IMR-90 (cell line): ENCODE results near the gene PIK3CG. TPM values are rescaled to one million over a fixed set of nuclear protein-coding genes. Genes with fewer than 3 reads are reported as not detected.

ENCODE experiments used
- ATAC-seq: fragments of 200-7000 bp; cut with Tn5 transposase; 2 replicates; pipeline ENCODE4 v1.9.1; 2020; ENCODE audit warnings: low read depth, mild to moderate bottlenecking, moderate library complexity
- BruUV-seq: library from RNA; stranded (reverse); fragments of 400-500 nt; replicated peaks from 2 replicates; lab custom pipeline; 2021; lab: Mats Ljungman, UMichigan
- CTCF ChIA-PET: fragments of 300-600 bp; formaldehyde crosslinking; extraction: SDS; loops from one replicate; lab custom pipeline; 2021; ENCODE audit warnings: antibody characterized with exemption; lab: Yijun Ruan, JAX
- POLR2A ChIA-PET: fragments of 300-600 bp; sonication (Branson Sonifier 250); formaldehyde crosslinking; loops from one replicate; lab custom pipeline; 2022; ENCODE audit warnings: antibody characterized with exemption; ENCODE audit not compliant: unreplicated experiment; lab: Charles Lee
- DNase-seq: peaks from one replicate; pipeline ENCODE4 v3.0.0; 2013
- H2AFZ ChIP-seq: replicated peaks from 2 replicates; pipeline ENCODE3; 2013; ENCODE audit warnings: low read length, mild to moderate bottlenecking; ENCODE audit not compliant: poor library complexity
- H2AK5ac ChIP-seq: 2 replicates; pipeline ENCODE4 v1.6.1; 2013; ENCODE audit warnings: low read depth, low read length, inconsistent platforms
- H2AK9ac ChIP-seq: replicated peaks from 2 replicates; pipeline ENCODE3; 2013; ENCODE audit warnings: mild to moderate bottlenecking, low read depth, low read length, moderate library complexity; ENCODE audit not compliant: poor library complexity
- H2BK120ac ChIP-seq: 2 replicates; pipeline ENCODE4 v1.6.1; 2013; ENCODE audit warnings: low read depth, low read length, inconsistent platforms
- H2BK15ac ChIP-seq: 3 replicates; pipeline ENCODE4 v1.6.1; 2013; ENCODE audit warnings: low read depth, low read length, inconsistent platforms
- H2BK20ac ChIP-seq: 2 replicates; pipeline ENCODE4 v1.6.1; 2013; ENCODE audit warnings: low read depth, mild to moderate bottlenecking, inconsistent platforms, low read length, moderate library complexity
- H2BK5ac ChIP-seq: 2 replicates; pipeline ENCODE4 v1.6.1; 2013; ENCODE audit warnings: mild to moderate bottlenecking, low read depth, low read length, inconsistent platforms; ENCODE audit not compliant: poor library complexity, severe bottlenecking
- H3K14ac ChIP-seq: replicated peaks from 2 replicates; pipeline ENCODE4 v1.6.1; 2013; ENCODE audit warnings: low read depth, low read length, inconsistent platforms
- H3K18ac ChIP-seq: 2 replicates; pipeline ENCODE4 v1.6.1; 2013; ENCODE audit warnings: low read depth, low read length, control low read depth
- H3K23ac ChIP-seq: 2 replicates; pipeline ENCODE4 v1.6.1; 2013; ENCODE audit warnings: low read depth, low read length, inconsistent platforms
- H3K27ac ChIP-seq: 2 replicates; pipeline ENCODE4 v1.5.1; 2013; ENCODE audit warnings: mild to moderate bottlenecking, control low read depth, low read length; ENCODE audit not compliant: insufficient read depth
- H3K27me3 ChIP-seq: 2 replicates; pipeline ENCODE4 v1.6.1; 2013; ENCODE audit warnings: low read length; ENCODE audit not compliant: control insufficient read depth, insufficient read depth
- H3K36me3 ChIP-seq: 2 replicates; pipeline ENCODE4 v1.6.1; 2013; ENCODE audit warnings: low read length, mixed read lengths; ENCODE audit not compliant: control insufficient read depth, insufficient read depth
- H3K4ac ChIP-seq: 2 replicates; pipeline ENCODE4 v1.6.1; 2013; ENCODE audit warnings: low read depth, low read length, inconsistent platforms
- H3K4me1 ChIP-seq: 2 replicates; pipeline ENCODE4 v1.6.1; 2013; ENCODE audit warnings: low read length, mixed read lengths; ENCODE audit not compliant: control insufficient read depth, insufficient read depth
- H3K4me2 ChIP-seq: 2 replicates; pipeline ENCODE4 v1.6.1; 2013; ENCODE audit warnings: low read depth, mild to moderate bottlenecking, control low read depth, low read length, moderate library complexity
- H3K4me3 ChIP-seq: 2 replicates; pipeline ENCODE4 v1.5.1; 2013; ENCODE audit warnings: low read depth, mild to moderate bottlenecking, control low read depth, low read length, moderate library complexity; ENCODE audit not compliant: insufficient read depth
- H3K56ac ChIP-seq: 2 replicates; pipeline ENCODE4 v1.6.1; 2013; ENCODE audit warnings: low read length, inconsistent platforms; ENCODE audit not compliant: insufficient read depth; ENCODE audit errors: extremely low read depth
- H3K79me1 ChIP-seq, 2 experiments: 2 replicates each; pipeline ENCODE4 v1.6.1; 2013; ENCODE audit warnings: low read length in 2 of 2, inconsistent platforms in 1 of 2, low read depth in 1 of 2
- H3K9ac ChIP-seq: 2 replicates; pipeline ENCODE4 v1.6.1; 2013; ENCODE audit warnings: low read depth, low read length, control low read depth
- H3K9me1 ChIP-seq: 2 replicates; pipeline ENCODE4 v1.6.1; 2013; ENCODE audit warnings: low read length, inconsistent platforms; ENCODE audit not compliant: insufficient read depth
- H3K9me3 ChIP-seq: 2 replicates; pipeline ENCODE4 v1.6.1; 2013; ENCODE audit warnings: low read length; ENCODE audit not compliant: control insufficient read depth, insufficient read depth
- H4K20me1 ChIP-seq: 2 replicates; pipeline ENCODE4 v1.6.1; 2013; ENCODE audit warnings: low read length, inconsistent platforms; ENCODE audit not compliant: insufficient read depth
- H4K5ac ChIP-seq: 2 replicates; pipeline ENCODE4 v1.6.1; 2013; ENCODE audit warnings: mild to moderate bottlenecking, low read depth, low read length, control low read depth
- H4K8ac ChIP-seq, 2 experiments: 2 replicates each; pipeline ENCODE4 v1.6.1; 2013; ENCODE audit warnings: low read depth in 2 of 2, low read length in 2 of 2, control low read depth in 1 of 2, inconsistent platforms in 1 of 2
- H4K91ac ChIP-seq: 2 replicates; pipeline ENCODE4 v1.6.1; 2013; ENCODE audit warnings: low read depth, low read length, inconsistent platforms; ENCODE audit not compliant: insufficient read depth
- BHLHE40 ChIP-seq: fragments of 150-350 bp; IDR thresholded peaks from 2 replicates; pipeline ENCODE4 v1.6.1; 2016; ENCODE audit warnings: mild to moderate bottlenecking, low read depth, low read length
- CEBPB ChIP-seq: IDR thresholded peaks from 2 replicates; pipeline ENCODE4 v1.6.1; 2012; ENCODE audit warnings: low read depth, low read length, improper control_type of control experiment
- CHD1 ChIP-seq: IDR thresholded peaks from 2 replicates; pipeline ENCODE4 v1.6.1; 2012; ENCODE audit warnings: low read depth, low read length, improper control_type of control experiment
- CTCF ChIP-seq: conservative IDR thresholded peaks from 2 replicates; pipeline ENCODE4 v1.5.1; 2012; ENCODE audit warnings: mild to moderate bottlenecking, low read depth, low read length, improper control_type of control experiment
- ELK1 ChIP-seq: fragments of 150-350 bp; IDR thresholded peaks from 2 replicates; pipeline ENCODE4 v1.6.1; 2016; ENCODE audit warnings: low read depth, mild to moderate bottlenecking, low read length, moderate library complexity, borderline replicate concordance
- FOS ChIP-seq: fragments of 150-350 bp; IDR thresholded peaks from 2 replicates; pipeline ENCODE4 v1.6.1; 2016; ENCODE audit warnings: low read depth, low read length
- MAFK ChIP-seq: IDR thresholded peaks from 2 replicates; pipeline ENCODE4 v1.6.1; 2012; ENCODE audit warnings: low read depth, low read length, improper control_type of control experiment
- MAZ ChIP-seq: IDR thresholded peaks from 2 replicates; pipeline ENCODE4 v1.6.1; 2012; ENCODE audit warnings: low read depth, mild to moderate bottlenecking, low read length, improper control_type of control experiment, moderate library complexity, borderline replicate concordance
- MXI1 ChIP-seq: IDR thresholded peaks from 2 replicates; pipeline ENCODE4 v1.6.1; 2012; ENCODE audit warnings: low read depth, mild to moderate bottlenecking, low read length, moderate library complexity, borderline replicate concordance
- NFE2L2 ChIP-seq: fragments of 150-350 bp; IDR thresholded peaks from 2 replicates; pipeline ENCODE4 v1.6.1; 2016; ENCODE audit warnings: low read depth, mild to moderate bottlenecking, low read length
- POLR2A ChIP-seq: IDR thresholded peaks from 2 replicates; pipeline ENCODE4 v1.6.1; 2012; ENCODE audit warnings: mild to moderate bottlenecking, low read depth, low read length
- RAD21 ChIP-seq: IDR thresholded peaks from 2 replicates; pipeline ENCODE4 v1.6.1; 2012; ENCODE audit warnings: low read length, improper control_type of control experiment
- RCOR1 ChIP-seq: IDR thresholded peaks from 2 replicates; pipeline ENCODE4 v1.6.1; 2012; ENCODE audit warnings: mild to moderate bottlenecking, low read length, improper control_type of control experiment; ENCODE audit not compliant: insufficient replicate concordance
- RFX5 ChIP-seq: IDR thresholded peaks from 2 replicates; pipeline ENCODE4 v1.8.0; 2012; ENCODE audit warnings: low read depth, mild to moderate bottlenecking, low read length, moderate library complexity
- SMC3 ChIP-seq: fragments of 150-350 bp; IDR thresholded peaks from 2 replicates; pipeline ENCODE4 v1.6.1; 2016; ENCODE audit warnings: low read depth, mild to moderate bottlenecking, antibody characterized with exemption, low read length, moderate library complexity
- USF2 ChIP-seq: fragments of 150-350 bp; IDR thresholded peaks from 2 replicates; pipeline ENCODE4 v1.6.1; 2017; ENCODE audit warnings: mild to moderate bottlenecking, antibody characterized with exemption, low read length, low read depth
- WGBS, 2 experiments: methylation state at CpG; one replicate each; pipeline versions ENCODE4 v1.1.5 to v1.1.7; 2013; ENCODE audit warnings: missing lambda C conversion rate in 2 of 2; ENCODE audit not compliant: insufficient read length in 1 of 2; ENCODE audit errors: extremely low coverage in 2 of 2; 5-methylcytosine and 5-hydroxymethylcytosine counted together
- dilution Hi-C: fragments of 300-500 bp; cut with HindIII; formaldehyde crosslinking; loops from one replicate; pipeline ENCODE4 v1.14.3; 2018; ENCODE audit warnings: low sequenced_read_pairs; ENCODE audit not compliant: unreplicated experiment
- in situ Hi-C: fragments of 300-500 bp; cut with MboI; formaldehyde crosslinking; loops from 3 replicates; pipeline ENCODE4 v1.14.3; 2019; ENCODE audit warnings: low sequenced_read_pairs, inconsistent platforms, mixed read lengths
- intact Hi-C: fragments of 100-400 bp; cut with micrococcal nuclease; formaldehyde crosslinking; loops from 2 replicates; pipeline ENCODE4 v1.10.0; 2022
- polyA plus RNA-seq, 3 experiments: library from polyadenylated mRNA; depleted of rRNA; stranded (reverse); fragments of >200 nt; gene quantifications; 2 replicates each; pipeline ENCODE4 v1.2.3, GENCODE V29; 2012; ENCODE audit warnings: low replicate concordance in 1 of 3
- total RNA-seq: library from RNA; depleted of rRNA; stranded (reverse); fragments of >200 nt; gene quantifications from 2 replicates; pipeline ENCODE4 v1.2.3, GENCODE V29; 2012

The PIK3CG gene
- total and polyA plus RNA-seq, 2 of the 4 experiments (the other 2 are of a cell fraction) = under 0.01 TPM; not detected in 1

GRCh38 chr7:106870528-106870927 lies 5.4 kb downstream of the PIK3CG start:
- no CpG with 5 or more reads among the region's 3 CpGs for WGBS, 2 experiments
- intact Hi-C loops (no loop called here), dilution Hi-C loops (no loop called here), in situ Hi-C loops (no loop called here)
- no peak overlapping the region for H3K14ac ChIP-seq
- no peak overlapping the region for H4K5ac ChIP-seq
- H3K9me1 ChIP-seq = no peaks in the 10 kb centered on the region
- H3K23ac ChIP-seq = no peak overlapping the region
- DNase-seq = no peak
- CTCF ChIA-PET = interaction anchor here (1.3 kb wide), 1 partner anchor 18 kb away, joined by 3 read pairs; no protein-coding TSS in a partner anchor
- H2BK120ac ChIP-seq = no peak overlapping the region
- BruUV-seq = no TSS peak
- H3K9me3 ChIP-seq = peaks cover 3% of the 10 kb centered on the region; the same call in 1 of the 2 replicates
- no peak overlapping the region for H4K91ac ChIP-seq
- no peaks in the 10 kb centered on the region for H3K36me3 ChIP-seq
- no peak overlapping the region for H3K56ac ChIP-seq
- H2AK9ac ChIP-seq = no peak overlapping the region
- no peak overlapping the region for H2BK5ac ChIP-seq
- H4K8ac ChIP-seq = no peak overlapping the region
- POLR2A ChIA-PET = no interaction called here
- no peaks in the 10 kb centered on the region for H3K79me1 ChIP-seq
- no peaks in the 10 kb centered on the region for H4K20me1 ChIP-seq
- H3K27me3 ChIP-seq = no peaks in the 10 kb centered on the region
- no peak overlapping the region for H3K27ac ChIP-seq
- H3K4me2 ChIP-seq = no peak overlapping the region
- H2BK20ac ChIP-seq = no peak overlapping the region
- no peak overlapping the region for H3K18ac ChIP-seq
- H3K4me3 ChIP-seq = no peak overlapping the region
- TF ChIP-seq CTCF (no peak), RFX5 (no peak), BHLHE40 (no peak), USF2 (no peak), MAZ (no peak), ELK1 (no peak), CHD1 (no peak), FOS (no peak), RCOR1 (no peak), NFE2L2 (no peak), POLR2A (no peak), CEBPB (no peak), MXI1 (no peak), MAFK (no peak), SMC3 (no peak), RAD21 (no peak)
- H3K4me1 ChIP-seq = no peaks in the 10 kb centered on the region
- no peak overlapping the region for H2AFZ ChIP-seq
- H3K9ac ChIP-seq = no peak overlapping the region
- H2BK15ac ChIP-seq = no peak overlapping the region
- no peak for ATAC-seq
- H2AK5ac ChIP-seq = no peak overlapping the region
- no peak overlapping the region for H3K4ac ChIP-seq
